DND-41 (cell line): ENCODE measurements around the gene CTIF.

Source experiments
- EZH2 ChIP-seq: IDR thresholded peaks from 3 replicates; pipeline ENCODE4 v1.6.1; 2012; ENCODE audit warnings: borderline replicate concordance, low read depth, mild to moderate bottlenecking, moderate library complexity, low read length, inconsistent platforms; ENCODE audit not compliant: severe bottlenecking
- TF ChIP-seq, protein P1 (sequence below): IDR thresholded peaks from 2 replicates; pipeline ENCODE4 v1.5.1; 2012; ENCODE audit warnings: borderline replicate concordance, low read length, moderate library complexity, mild to moderate bottlenecking; ENCODE audit not compliant: poor library complexity, severe bottlenecking; ENCODE audit errors: extremely low read depth

DNA sequence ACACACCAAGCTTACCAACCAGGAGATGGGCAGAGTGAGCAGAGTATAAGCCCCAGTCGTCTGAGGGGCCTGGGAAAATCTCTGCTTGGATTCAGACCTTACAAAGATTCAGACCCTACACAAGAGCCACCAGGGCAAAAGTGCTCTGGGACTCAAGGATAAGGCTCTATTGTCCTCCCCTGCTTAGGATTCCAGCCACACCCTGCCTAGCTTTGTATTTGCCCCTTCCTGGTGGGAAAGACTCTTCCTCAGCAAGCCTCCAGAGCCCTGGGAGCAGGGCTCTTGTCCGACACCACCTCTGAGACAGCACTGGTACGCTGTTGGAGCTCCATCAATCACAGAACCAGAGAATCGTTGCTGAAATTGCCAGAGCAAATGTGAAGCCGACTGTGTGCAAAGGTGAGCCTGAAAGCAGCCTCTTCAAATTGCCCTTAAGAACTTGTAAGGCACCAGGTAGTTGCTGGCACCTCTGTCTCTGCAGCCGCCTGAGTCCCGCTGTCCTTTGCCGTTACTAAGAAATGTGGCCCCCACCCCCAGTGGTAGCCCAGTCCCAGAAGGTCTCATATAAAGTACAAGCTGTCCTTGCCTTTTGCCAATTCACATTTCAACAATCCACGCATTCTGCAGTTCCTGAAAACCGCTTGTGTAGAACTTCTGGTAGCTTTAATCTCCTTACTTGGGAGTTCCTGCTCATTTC is 148.7 kb downstream of the CTIF start:
- TF ChIP-seq, protein P1, sequence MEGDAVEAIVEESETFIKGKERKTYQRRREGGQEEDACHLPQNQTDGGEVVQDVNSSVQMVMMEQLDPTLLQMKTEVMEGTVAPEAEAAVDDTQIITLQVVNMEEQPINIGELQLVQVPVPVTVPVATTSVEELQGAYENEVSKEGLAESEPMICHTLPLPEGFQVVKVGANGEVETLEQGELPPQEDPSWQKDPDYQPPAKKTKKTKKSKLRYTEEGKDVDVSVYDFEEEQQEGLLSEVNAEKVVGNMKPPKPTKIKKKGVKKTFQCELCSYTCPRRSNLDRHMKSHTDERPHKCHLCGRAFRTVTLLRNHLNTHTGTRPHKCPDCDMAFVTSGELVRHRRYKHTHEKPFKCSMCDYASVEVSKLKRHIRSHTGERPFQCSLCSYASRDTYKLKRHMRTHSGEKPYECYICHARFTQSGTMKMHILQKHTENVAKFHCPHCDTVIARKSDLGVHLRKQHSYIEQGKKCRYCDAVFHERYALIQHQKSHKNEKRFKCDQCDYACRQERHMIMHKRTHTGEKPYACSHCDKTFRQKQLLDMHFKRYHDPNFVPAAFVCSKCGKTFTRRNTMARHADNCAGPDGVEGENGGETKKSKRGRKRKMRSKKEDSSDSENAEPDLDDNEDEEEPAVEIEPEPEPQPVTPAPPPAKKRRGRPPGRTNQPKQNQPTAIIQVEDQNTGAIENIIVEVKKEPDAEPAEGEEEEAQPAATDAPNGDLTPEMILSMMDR, result no peak
- TF ChIP-seq EZH2, result no peak
